Right lobe of liver (tissue), 4 donors: ENCODE data around the gene DUSP18.
"Not testable (repeated sequence)": the region's sequence is repeated elsewhere in the genome, so short reads cannot be mapped to it uniquely, and the experiment has no call there.

Experiments used
- POLR2A ChIP-seq: fragments of 450-650 bp; IDR thresholded peaks from one replicate; pipeline ENCODE4 v1.6.1; 2017; ENCODE audit warnings: antibody characterized with exemption, mild to moderate bottlenecking
- TF ChIP-seq, protein P1 (sequence below), 4 donors: fragments of 200-600 bp in 3 of 4; fragments of 450-650 bp in 1 of 4; IDR thresholded peaks; one replicate each; pipeline versions ENCODE4 v1.5.1 to v1.8.0; 2016 to 2022; ENCODE audit warnings: antibody characterized with exemption in 4 of 4, mild to moderate bottlenecking in 2 of 4
- donor health status: DM: no; HTN: no; CAD: no.
- donor health status: DM: no; HTN: no; CAD: no.
- donor health status: DM: no; HTN: yes; CAD: no.

DNA sequence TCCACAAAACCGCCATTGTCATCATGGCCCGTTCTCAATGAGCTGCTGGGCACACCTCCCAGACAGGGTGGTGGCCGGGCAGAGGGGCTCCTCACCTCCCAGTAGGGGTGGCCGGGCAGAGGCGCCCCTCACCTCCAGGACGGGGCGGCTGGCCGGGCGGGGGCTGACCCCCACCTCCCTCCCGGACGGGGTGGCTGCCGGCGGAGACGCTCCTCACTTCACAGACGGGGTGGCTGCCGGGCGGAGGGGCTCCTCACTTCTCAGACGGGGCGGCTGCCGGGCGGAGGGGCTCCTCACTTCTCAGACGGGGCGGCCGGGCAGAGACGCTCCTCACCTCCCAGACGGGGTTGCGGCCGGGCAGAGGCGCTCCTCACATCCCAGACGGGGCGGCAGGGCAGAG lies 36.2 kb downstream of the DUSP18 start:
- TF ChIP-seq, protein P1, sequence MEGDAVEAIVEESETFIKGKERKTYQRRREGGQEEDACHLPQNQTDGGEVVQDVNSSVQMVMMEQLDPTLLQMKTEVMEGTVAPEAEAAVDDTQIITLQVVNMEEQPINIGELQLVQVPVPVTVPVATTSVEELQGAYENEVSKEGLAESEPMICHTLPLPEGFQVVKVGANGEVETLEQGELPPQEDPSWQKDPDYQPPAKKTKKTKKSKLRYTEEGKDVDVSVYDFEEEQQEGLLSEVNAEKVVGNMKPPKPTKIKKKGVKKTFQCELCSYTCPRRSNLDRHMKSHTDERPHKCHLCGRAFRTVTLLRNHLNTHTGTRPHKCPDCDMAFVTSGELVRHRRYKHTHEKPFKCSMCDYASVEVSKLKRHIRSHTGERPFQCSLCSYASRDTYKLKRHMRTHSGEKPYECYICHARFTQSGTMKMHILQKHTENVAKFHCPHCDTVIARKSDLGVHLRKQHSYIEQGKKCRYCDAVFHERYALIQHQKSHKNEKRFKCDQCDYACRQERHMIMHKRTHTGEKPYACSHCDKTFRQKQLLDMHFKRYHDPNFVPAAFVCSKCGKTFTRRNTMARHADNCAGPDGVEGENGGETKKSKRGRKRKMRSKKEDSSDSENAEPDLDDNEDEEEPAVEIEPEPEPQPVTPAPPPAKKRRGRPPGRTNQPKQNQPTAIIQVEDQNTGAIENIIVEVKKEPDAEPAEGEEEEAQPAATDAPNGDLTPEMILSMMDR (IDR thresholded peaks at IDR 0.05): not testable (repeated sequence)
- TF ChIP-seq POLR2A: not testable (repeated sequence)
